GM21447 (cell line): ENCODE data around the gene IL13.
"Not testable (repeated sequence)": the region's sequence is repeated elsewhere in the genome, so short reads cannot be mapped to it uniquely, and the experiment has no call there.

Experiments used
- ATAC-seq: cut with Tn5 transposase; IDR thresholded peaks from one replicate; pipeline ENCODE4 v1.9.1; 2021; ENCODE audit not compliant: unreplicated experiment

Gene IL13

DNA sequence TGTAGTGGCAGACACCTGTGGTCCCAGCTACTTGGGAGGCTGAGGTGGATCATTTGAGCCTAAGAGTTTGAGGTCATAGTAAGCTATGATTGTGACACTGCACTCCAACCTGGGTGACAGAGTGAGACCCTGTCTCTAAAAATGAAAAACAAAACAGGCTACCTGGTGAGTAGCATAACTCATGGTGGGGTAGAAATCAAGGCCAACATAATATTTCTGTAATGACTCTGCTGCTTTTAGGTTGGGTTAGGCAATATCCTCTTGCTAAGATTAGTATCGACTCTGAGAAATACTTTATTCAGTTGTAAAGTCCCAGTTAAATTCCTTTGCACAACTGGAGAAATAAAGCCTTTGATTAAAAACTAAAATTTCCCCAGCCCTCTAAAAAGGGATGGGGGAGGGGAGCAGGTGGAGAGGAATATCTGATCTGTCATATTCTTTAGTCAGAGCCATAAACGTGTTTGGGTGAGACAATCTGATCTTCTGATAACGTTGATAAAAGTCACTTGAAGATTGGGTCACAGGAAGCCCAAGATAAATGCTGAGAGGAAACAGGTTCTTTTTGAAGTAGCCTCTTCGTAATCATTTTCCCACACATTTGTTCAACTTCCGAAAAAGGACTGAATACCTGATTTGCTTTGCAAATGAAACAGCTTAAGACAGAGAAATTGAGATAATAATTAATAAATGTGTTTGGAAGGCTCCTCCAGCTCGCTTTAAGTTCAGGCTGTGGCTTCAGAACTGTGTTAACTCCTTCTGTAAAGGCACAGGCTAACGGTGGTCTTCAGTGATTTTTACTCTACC, 30.8 kb downstream of the IL13 start:
- peak; percentile 33 for ATAC-seq

DNA sequence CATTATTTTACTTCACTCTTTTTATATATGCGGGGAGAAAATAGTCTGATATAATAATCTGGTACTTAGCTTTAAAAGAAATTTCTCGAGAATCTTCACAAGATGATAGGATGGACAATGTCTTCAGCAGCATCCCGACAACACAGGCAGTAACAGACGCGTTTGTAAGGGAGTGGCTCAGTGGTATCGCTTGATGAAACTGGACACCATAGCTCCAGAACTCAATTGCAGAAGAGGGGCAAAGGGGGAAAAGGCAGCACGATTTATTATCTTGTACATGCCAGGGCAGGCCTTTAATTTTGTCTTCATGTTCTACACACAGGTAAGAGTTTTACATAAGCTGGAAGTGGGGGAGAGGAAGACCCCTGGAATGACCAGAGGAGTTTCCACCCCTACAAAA, 31.5 kb downstream of the IL13 start:
- ATAC-seq, result no peak

DNA sequence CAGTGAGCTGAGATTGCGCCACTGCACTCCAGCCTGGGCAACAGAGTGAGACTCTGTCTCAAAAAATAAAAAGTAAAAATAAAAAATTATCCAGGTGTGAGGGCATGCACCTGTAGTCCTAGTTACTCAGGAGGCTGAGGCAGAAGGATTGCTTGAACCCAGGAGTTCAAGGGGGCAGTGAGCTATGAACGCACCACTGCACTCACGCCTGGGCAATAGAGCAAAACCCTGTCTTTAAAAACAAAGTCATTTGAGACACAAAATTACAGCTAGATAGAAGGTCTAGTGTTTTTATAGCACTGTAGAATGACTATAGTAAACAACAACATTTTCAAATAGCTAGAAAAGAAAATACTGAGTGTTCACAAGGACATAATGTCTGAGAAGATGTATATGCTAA, 32.2 kb downstream of the IL13 start:
- ATAC-seq, result no peak

DNA sequence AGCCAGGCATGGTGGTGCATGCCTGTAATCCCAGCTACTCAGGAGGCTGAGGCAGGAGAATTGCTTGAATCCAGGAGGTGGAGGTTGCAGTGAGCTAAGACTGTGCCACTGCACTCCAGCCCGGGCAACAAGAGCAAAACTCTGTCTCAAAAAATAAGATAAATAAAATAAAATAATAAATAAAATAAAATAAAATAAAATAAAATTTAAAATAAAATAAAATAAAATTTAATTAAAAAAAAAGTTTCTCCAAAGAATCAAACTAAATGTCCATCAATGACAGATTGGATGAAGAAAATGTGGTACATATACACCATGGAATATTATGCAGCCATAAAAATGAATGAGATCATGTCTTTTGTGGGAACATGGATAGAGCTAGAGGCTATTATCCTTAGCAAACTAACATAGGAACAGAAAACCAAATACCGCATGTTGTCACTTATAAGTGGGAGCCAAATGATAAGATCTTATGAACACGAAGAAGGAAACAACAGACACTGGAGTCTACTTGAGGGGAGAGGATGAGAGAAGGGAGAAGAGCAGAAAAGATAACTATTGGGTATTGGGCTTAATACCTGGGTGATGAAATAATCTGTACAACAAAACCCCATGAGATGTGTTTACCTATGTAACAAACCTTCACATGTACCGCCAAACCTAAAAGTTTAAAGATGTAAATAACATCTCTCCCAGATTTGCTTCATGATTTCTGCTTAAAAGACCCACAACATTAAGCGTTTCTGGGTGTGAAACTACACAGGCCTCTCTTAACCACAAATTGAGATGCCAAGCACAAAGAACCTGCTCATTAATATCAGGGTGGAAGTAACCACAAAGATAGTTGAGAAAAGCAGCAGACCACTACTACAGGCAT, 34.0 kb downstream of the IL13 start:
- ATAC-seq, result not testable (repeated sequence)

DNA sequence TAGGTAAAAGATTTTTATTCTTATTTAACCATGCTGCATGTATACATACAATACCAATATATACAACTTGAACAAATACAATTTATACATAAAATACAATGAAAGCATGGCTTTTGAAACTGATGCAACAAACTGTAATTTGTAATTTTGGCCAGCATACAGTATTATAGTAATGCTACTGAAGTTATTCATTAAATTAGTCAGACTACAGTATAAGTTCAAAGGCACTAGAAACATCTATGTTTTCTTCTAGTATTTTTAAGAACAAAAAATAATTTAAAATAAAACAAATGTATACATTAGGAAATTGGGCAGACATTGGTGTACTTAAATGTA, 34.6 kb downstream of the IL13 start:
- no peak for ATAC-seq

DNA sequence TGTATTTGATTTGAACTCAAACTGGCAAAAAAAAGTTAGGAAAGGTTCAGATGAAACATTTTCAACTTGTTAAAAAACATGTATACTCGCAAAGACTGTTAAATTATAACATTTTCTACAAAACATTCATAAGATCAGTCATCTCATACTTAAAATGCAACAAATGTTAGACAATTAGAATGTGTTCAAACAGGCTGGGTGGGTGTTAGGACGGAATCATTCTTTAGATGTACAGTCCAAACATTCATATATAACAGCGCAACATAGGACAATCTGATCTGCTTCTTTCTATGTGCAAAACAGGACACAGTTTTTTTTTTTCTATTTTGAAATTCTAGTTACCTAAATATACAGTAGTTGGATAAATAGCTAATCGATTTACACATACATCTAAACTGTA, 38.0 kb downstream of the IL13 start:
- no peak for ATAC-seq

DNA sequence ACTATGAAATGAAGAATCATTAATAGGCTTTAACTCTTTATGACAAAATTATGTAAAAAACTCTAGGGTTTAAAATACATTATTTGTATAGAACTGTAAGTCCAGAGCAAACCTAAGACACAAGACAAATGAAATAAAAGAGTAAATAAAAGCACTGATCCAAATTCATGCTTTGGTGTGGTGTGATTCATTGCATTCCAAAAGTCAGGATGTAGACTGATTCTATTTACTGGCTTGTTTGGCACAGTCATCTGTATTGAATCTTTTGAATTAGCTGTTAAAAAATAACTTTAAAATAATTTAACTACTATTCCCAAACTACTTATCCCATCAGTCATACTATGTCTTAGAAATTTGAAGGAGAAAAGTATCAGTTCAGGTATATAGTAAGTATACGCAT, 46.9 kb downstream of the IL13 start:
- no peak for ATAC-seq

DNA sequence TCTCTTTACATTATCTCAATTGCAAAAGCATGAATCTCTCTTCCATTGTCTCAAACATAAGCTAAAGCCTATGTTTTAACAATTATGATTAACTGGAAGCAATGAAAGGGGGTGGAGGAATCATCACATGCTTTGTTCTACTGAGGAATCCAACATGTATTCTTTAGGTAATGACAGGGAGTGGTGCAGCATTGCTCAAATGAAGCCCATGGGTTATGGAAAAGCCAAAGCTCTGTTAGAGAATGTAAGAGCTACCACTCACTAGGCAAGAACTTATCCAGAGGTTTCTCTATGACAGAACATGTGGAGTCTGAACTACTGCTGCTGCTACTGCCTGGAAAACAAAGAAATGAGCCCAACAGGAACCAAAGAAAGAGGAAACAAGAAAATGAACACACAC, 50.7 kb downstream of the IL13 start:
- no peak for ATAC-seq
